RWPE1 (cell line): Measurements from ENCODE around the gene GSX2.

Experiments
- CTCF ChIA-PET: fragments of 350-600 bp; sonication (Branson Sonifier 250); formaldehyde crosslinking; extraction: SDS; loops from one replicate; lab custom pipeline; 2021; lab: Yijun Ruan, JAX
- POLR2A ChIA-PET: fragments of 400-600 bp; formaldehyde crosslinking; extraction: SDS; loops from one replicate; lab custom pipeline; 2020; ENCODE audit warnings: antibody characterized with exemption; ENCODE audit not compliant: low non-redundant PET; lab: Yijun Ruan, JAX
- DNase-seq: peaks from one replicate; pipeline ENCODE4 v3.0.0; 2012; ENCODE audit warnings: low spot score
- H3K27ac ChIP-seq: fragments of 450-650 bp; 2 replicates; pipeline ENCODE4 v1.5.1; 2017
- CTCF ChIP-seq: fragments of 450-650 bp; conservative IDR thresholded peaks from 2 replicates; pipeline ENCODE4 v1.5.1; 2017; ENCODE audit warnings: low read depth, mild to moderate bottlenecking

GSX2 gene

GRCh38 chr4:54063737-54064316 lies 36.1 kb upstream of the GSX2 start:
- ChIA-PET POLR2A (no interaction called here), CTCF (interaction anchor here (2.0 kb wide), 1 partner anchor 13 kb away, joined by 4 read pairs; no protein-coding TSS in a partner anchor)
- peak overlapping the region; percentile 92 for H3K27ac ChIP-seq
- no peak for DNase-seq
- no peak for TF ChIP-seq CTCF

- CTCF ChIA-PET = no interaction called here
- peak within 1 kb of the TSS; percentile 92 for H3K27ac ChIP-seq
- peak; percentile 88 for DNase-seq
- TF ChIP-seq CTCF = no peak
- POLR2A ChIA-PET = no interaction called here
These were observed 35.4 kb upstream of the GSX2 start, which contains the start of gene CHIC2 for GRCh38 chr4:54064317-54065111. Gene CHIC2, minus strand, starts transcription at chr4:54064605. Its CDS starts 305 bp downstream, at chr4:54064300.

- ChIA-PET CTCF (no interaction called here), POLR2A (no interaction called here)
- TF ChIP-seq CTCF = no peak
- H3K27ac ChIP-seq = peak overlapping the region; percentile 82
- DNase-seq = no peak
These were observed 34.5 kb upstream of the GSX2 start for GRCh38 chr4:54065282-54066087.

GRCh38 chr4:54066088-54066415 lies 33.9 kb upstream of the GSX2 start:
- ChIA-PET POLR2A (no interaction called here), CTCF (interaction anchor here (0.6 kb wide), 1 partner anchor 125 kb away, joined by 3 read pairs; no protein-coding TSS in a partner anchor)
- TF ChIP-seq CTCF = no peak
- DNase-seq = no peak
- peak overlapping the region; percentile 82 for H3K27ac ChIP-seq

- H3K27ac ChIP-seq = peak overlapping the region; percentile 82
- ChIA-PET CTCF (interaction anchor here (0.6 kb wide), 1 partner anchor 126 kb away, joined by 3 read pairs; no protein-coding TSS in a partner anchor), POLR2A (no interaction called here)
- no peak for DNase-seq
- no peak for TF ChIP-seq CTCF
These were observed 33.2 kb upstream of the GSX2 start for GRCh38 chr4:54066718-54067129.

GRCh38 chr4:54067166-54067565 lies 32.8 kb upstream of the GSX2 start:
- TF ChIP-seq CTCF = no peak
- H3K27ac ChIP-seq = peak overlapping the region; percentile 82
- ChIA-PET CTCF (no interaction called here), POLR2A (no interaction called here)
- DNase-seq = peak; percentile 83
